COR-L47 (cell line): ENCODE results near the gene AFF2.

ENCODE experiments used
- DNase-seq: peaks from one replicate; lab custom pipeline; 2025; lab: John Stamatoyannopoulos, UW

Gene AFF2

GRCh38 chrX:148928811-148929210 is 428.4 kb downstream of the AFF2 start:
- no peak for DNase-seq

GRCh38 chrX:148929686-148930085 is 429.3 kb downstream of the AFF2 start:
- DNase-seq: no peak

- DNase-seq: no peak
Observed at GRCh38 chrX:148930206-148930729, 429.9 kb downstream of the AFF2 start.

GRCh38 chrX:148933881-148934280 is 433.5 kb downstream of the AFF2 start:
- no peak for DNase-seq

- no peak for DNase-seq
Observed at GRCh38 chrX:148938348-148938747, 437.9 kb downstream of the AFF2 start.

- DNase-seq: no peak
Observed at GRCh38 chrX:148940411-148940996, 440.1 kb downstream of the AFF2 start.

- DNase-seq: no peak
Observed at GRCh38 chrX:148942754-148943153, 442.3 kb downstream of the AFF2 start.

- no peak for DNase-seq
Observed at GRCh38 chrX:148947399-148947975, 447.1 kb downstream of the AFF2 start.

- no peak for DNase-seq
Observed at GRCh38 chrX:148956352-148956751, 455.9 kb downstream of the AFF2 start.

GRCh38 chrX:148958901-148959300 is 458.5 kb downstream of the AFF2 start:
- no peak for DNase-seq

GRCh38 chrX:148960060-148960459 is 459.6 kb downstream of the AFF2 start:
- DNase-seq: no peak

- no peak for DNase-seq
Observed at GRCh38 chrX:148961985-148962384, 461.6 kb downstream of the AFF2 start.

GRCh38 chrX:148976571-148977400 is 476.4 kb downstream of the AFF2 start:
- no peak for DNase-seq

GRCh38 chrX:148979786-148980185 is 479.4 kb downstream of the AFF2 start:
- DNase-seq: no peak

GRCh38 chrX:148984238-148984637 is 483.8 kb downstream of the AFF2 start:
- no peak for DNase-seq

GRCh38 chrX:148991502-148991901 is 491.1 kb downstream of the AFF2 start:
- no peak for DNase-seq

- no peak for DNase-seq
Observed at GRCh38 chrX:148995661-148996060, 495.2 kb downstream of the AFF2 start.

GRCh38 chrX:149002320-149002719 is 501.9 kb downstream of the AFF2 start:
- DNase-seq: no peak

GRCh38 chrX:149003863-149004660 is 503.6 kb downstream of the AFF2 start:
- DNase-seq: no peak

- no peak for DNase-seq
Observed at GRCh38 chrX:149004936-149005335, 504.5 kb downstream of the AFF2 start.

- no peak for DNase-seq
Observed at GRCh38 chrX:149006235-149006634, 505.8 kb downstream of the AFF2 start.

- no peak for DNase-seq
Observed at GRCh38 chrX:149007423-149007822, 507.0 kb downstream of the AFF2 start.
